Measurements from ENCODE around the gene CNTNAP5. TPM values are rescaled to one million over a fixed set of nuclear protein-coding genes. Genes with fewer than 3 reads are reported as not detected.

Gene CNTNAP5
- total and polyA plus RNA-seq, 4 donors = not detected

DNA sequence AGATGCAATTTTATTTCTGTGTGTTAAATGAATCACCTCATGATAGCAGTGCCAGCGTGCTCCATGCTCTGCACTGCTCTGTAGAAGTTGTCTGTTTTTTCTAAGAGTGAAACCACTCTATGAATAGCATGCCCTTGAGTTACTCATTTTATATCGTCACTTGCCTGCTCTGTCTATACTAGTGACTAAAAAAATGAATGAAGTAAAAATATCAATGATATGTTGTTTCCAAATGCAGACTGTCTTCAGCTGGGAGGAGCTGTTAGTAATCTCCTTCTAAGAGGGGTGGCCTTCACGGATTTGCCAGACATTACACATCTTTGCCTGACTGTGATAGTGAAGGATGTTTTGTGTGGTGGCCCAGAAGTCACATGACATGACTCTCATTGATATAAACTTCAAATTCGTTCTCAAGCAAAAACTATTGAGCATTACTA lies 852.1 kb downstream of the CNTNAP5 start (continued):
- TF ChIP-seq HNF4A (conservative IDR thresholded peaks at IDR 0.05) = no peak

DNA sequence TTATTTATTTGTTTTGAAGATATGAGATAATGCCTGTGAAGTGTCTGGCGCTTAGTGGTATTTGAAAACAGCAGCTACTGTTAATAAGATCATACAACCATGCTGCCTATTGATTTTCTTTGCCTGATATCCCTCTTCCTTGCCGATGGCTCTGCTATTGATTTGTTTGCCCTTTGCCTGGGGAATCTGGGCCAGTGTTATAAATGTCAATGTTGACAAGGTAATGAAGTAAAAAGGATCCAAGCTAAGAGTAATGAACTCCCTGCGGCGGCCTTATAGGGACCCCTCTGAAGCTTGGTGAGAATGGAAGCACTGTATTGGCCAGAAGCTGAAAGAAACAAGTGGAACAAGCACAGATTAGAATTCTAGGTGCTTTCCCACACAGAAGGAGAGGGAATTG lies 854.6 kb downstream of the CNTNAP5 start:
- WGBS = 37% methylated on average over 4 of the region's 4 CpGs
- no peak overlapping the region for H3K9ac ChIP-seq (ENCODE audit: low read depth in 1 of 2, low read length in 2 of 2)

DNA sequence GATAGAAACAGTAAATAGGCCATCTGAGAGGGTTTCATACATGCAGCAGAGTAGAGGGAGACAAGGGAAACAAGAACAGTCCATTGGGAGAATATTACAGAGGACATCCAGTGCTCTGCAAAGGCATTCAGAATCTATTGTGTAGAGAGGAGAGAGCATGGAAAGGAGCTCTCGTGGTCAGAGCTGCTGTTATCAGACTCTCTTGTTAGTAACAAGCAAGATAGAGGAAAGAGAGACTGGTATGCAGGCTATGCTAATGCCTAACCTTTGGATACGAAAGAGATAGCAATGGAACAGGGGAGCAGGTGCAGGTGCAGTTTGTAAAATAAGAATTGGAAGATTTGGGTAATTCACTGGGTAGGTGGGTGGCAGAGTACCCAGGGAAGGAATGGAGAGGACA lies 855.9 kb downstream of the CNTNAP5 start:
- Histone ChIP-seq H3K27me3 (ENCODE audit: control insufficient read depth in 4 of 4, insufficient read depth in 4 of 4, low read length in 3 of 4) (no peaks in the 10 kb centered on the region), H3K27ac (ENCODE audit: low read depth in 1 of 2, low read length in 2 of 2) (no peak overlapping the region), H3K9ac (ENCODE audit: low read depth in 1 of 2, low read length in 2 of 2) (no peak overlapping the region), H3K9me3 (ENCODE audit: control insufficient read depth in 4 of 4, low read length in 3 of 4) (no peaks in the 10 kb centered on the region), H3K4me1 (ENCODE audit: control insufficient read depth in 4 of 4, insufficient read depth in 4 of 4, low read length in 3 of 4) (peaks cover 0 to 4% (median 1%) of the 10 kb centered on the region in 4 donors), H3K4me3 (ENCODE audit: low read depth in 1 of 3, low read length in 3 of 3) (no peak overlapping the region), H3K36me3 (ENCODE audit: control insufficient read depth in 4 of 4, insufficient read depth in 3 of 4, low read depth in 1 of 4, low read length in 3 of 4) (no peaks in the 10 kb centered on the region)
- TF ChIP-seq, protein P1, sequence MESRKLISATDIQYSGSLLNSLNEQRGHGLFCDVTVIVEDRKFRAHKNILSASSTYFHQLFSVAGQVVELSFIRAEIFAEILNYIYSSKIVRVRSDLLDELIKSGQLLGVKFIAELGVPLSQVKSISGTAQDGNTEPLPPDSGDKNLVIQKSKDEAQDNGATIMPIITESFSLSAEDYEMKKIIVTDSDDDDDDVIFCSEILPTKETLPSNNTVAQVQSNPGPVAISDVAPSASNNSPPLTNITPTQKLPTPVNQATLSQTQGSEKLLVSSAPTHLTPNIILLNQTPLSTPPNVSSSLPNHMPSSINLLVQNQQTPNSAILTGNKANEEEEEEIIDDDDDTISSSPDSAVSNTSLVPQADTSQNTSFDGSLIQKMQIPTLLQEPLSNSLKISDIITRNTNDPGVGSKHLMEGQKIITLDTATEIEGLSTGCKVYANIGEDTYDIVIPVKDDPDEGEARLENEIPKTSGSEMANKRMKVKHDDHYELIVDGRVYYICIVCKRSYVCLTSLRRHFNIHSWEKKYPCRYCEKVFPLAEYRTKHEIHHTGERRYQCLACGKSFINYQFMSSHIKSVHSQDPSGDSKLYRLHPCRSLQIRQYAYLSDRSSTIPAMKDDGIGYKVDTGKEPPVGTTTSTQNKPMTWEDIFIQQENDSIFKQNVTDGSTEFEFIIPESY (IDR thresholded peaks at IDR 0.05) = no peak
- no peak for TF ChIP-seq TAF1 (conservative IDR thresholded peaks at IDR 0.05)
- DNase-seq (ENCODE audit: low spot score) = no peak
- 77% methylated on average over 2 of the region's 2 CpGs for WGBS

More for the DNA sequence above, 854.6 kb downstream of the CNTNAP5 start:
- no peak for DNase-seq (ENCODE audit: low spot score)
- Histone ChIP-seq H3K36me3 (ENCODE audit: control insufficient read depth in 4 of 4, insufficient read depth in 3 of 4, low read depth in 1 of 4, low read length in 3 of 4) (no peaks in the 10 kb centered on the region), H3K27ac (ENCODE audit: low read depth in 1 of 2, low read length in 2 of 2) (no peak overlapping the region), H3K9me3 (ENCODE audit: control insufficient read depth in 4 of 4, low read length in 3 of 4) (no peaks in the 10 kb centered on the region), H3K4me1 (ENCODE audit: control insufficient read depth in 4 of 4, insufficient read depth in 4 of 4, low read length in 3 of 4) (peaks cover 0 to 4% (median 1%) of the 10 kb centered on the region in 4 donors), H3K4me3 (ENCODE audit: low read depth in 1 of 3, low read length in 3 of 3) (no peak overlapping the region), H3K27me3 (ENCODE audit: control insufficient read depth in 4 of 4, insufficient read depth in 4 of 4, low read length in 3 of 4) (no peaks in the 10 kb centered on the region)
- TF ChIP-seq FOXA2 (IDR thresholded peaks at IDR 0.05) (no peak), JUND (IDR thresholded peaks at IDR 0.05) (no peak), FOXA1 (IDR thresholded peaks at IDR 0.05) (no peak)

DNA sequence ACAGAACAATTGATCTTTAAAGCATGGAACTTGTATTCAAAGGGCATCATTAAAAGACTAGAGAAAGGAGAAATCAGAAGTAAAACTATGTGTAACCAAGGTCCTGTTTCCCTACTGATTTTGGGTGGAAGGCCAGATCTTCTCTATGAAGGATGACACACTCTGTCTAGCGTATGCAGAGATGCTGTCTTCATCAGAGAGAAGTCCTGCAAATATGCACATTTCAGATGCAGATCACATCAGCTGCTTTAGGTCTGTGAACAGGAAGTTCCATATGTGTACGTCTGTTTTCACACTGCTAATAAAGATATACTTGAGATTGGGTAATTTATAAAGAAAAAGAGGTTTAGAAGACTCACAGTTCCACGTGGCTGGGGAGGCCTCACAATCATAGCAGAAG lies 857.3 kb downstream of the CNTNAP5 start:
- 73% methylated on average over 3 of the region's 3 CpGs for WGBS
- no peaks in the 10 kb centered on the region for H3K27me3 ChIP-seq (ENCODE audit: control insufficient read depth in 4 of 4, insufficient read depth in 4 of 4, low read length in 3 of 4)
- no peaks in the 10 kb centered on the region for H3K9me3 ChIP-seq (ENCODE audit: control insufficient read depth in 4 of 4, low read length in 3 of 4)
- no peaks in the 10 kb centered on the region for H3K36me3 ChIP-seq (ENCODE audit: control insufficient read depth in 4 of 4, insufficient read depth in 3 of 4, low read depth in 1 of 4, low read length in 3 of 4)
- no peak overlapping the region for H3K4me3 ChIP-seq (ENCODE audit: low read depth in 1 of 3, low read length in 3 of 3)
- H3K9ac ChIP-seq (ENCODE audit: low read depth in 1 of 2, low read length in 2 of 2) = no peak overlapping the region
- DNase-seq (ENCODE audit: low spot score) = no peak
- no peak for TF ChIP-seq JUND (IDR thresholded peaks at IDR 0.05)
- TF ChIP-seq, protein P2, sequence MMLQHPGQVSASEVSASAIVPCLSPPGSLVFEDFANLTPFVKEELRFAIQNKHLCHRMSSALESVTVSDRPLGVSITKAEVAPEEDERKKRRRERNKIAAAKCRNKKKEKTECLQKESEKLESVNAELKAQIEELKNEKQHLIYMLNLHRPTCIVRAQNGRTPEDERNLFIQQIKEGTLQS (IDR thresholded peaks at IDR 0.05) = no peak
- TF ChIP-seq EGR1 (IDR thresholded peaks at IDR 0.05; ENCODE audit: low read depth in 2 of 2) = no peak
- no peak for TF ChIP-seq SP1 (IDR thresholded peaks at IDR 0.05)
- no peak for TF ChIP-seq RXRA (IDR thresholded peaks at IDR 0.05)
- TF ChIP-seq, protein P3, sequence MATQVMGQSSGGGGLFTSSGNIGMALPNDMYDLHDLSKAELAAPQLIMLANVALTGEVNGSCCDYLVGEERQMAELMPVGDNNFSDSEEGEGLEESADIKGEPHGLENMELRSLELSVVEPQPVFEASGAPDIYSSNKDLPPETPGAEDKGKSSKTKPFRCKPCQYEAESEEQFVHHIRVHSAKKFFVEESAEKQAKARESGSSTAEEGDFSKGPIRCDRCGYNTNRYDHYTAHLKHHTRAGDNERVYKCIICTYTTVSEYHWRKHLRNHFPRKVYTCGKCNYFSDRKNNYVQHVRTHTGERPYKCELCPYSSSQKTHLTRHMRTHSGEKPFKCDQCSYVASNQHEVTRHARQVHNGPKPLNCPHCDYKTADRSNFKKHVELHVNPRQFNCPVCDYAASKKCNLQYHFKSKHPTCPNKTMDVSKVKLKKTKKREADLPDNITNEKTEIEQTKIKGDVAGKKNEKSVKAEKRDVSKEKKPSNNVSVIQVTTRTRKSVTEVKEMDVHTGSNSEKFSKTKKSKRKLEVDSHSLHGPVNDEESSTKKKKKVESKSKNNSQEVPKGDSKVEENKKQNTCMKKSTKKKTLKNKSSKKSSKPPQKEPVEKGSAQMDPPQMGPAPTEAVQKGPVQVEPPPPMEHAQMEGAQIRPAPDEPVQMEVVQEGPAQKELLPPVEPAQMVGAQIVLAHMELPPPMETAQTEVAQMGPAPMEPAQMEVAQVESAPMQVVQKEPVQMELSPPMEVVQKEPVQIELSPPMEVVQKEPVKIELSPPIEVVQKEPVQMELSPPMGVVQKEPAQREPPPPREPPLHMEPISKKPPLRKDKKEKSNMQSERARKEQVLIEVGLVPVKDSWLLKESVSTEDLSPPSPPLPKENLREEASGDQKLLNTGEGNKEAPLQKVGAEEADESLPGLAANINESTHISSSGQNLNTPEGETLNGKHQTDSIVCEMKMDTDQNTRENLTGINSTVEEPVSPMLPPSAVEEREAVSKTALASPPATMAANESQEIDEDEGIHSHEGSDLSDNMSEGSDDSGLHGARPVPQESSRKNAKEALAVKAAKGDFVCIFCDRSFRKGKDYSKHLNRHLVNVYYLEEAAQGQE (IDR thresholded peaks at IDR 0.05) = no peak
- TF ChIP-seq HNF4A (conservative IDR thresholded peaks at IDR 0.05) = no peak
- TF ChIP-seq, protein P4, sequence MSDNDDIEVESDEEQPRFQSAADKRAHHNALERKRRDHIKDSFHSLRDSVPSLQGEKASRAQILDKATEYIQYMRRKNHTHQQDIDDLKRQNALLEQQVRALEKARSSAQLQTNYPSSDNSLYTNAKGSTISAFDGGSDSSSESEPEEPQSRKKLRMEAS (IDR thresholded peaks at IDR 0.05) = no peak
- no peak for TF ChIP-seq GABPA (IDR thresholded peaks at IDR 0.05 in 1 of 2, conservative IDR thresholded peaks at IDR 0.05 in 1 of 2)
- TF ChIP-seq YY1 (IDR thresholded peaks at IDR 0.05) = no peak
- TF ChIP-seq TAF1 (conservative IDR thresholded peaks at IDR 0.05) = no peak
- TF ChIP-seq HNF4G (IDR thresholded peaks at IDR 0.05) = no peak
- no peak for TF ChIP-seq FOXA1 (IDR thresholded peaks at IDR 0.05)
- no peak for TF ChIP-seq RAD21 (IDR thresholded peaks at IDR 0.05)
- TF ChIP-seq, protein P5, sequence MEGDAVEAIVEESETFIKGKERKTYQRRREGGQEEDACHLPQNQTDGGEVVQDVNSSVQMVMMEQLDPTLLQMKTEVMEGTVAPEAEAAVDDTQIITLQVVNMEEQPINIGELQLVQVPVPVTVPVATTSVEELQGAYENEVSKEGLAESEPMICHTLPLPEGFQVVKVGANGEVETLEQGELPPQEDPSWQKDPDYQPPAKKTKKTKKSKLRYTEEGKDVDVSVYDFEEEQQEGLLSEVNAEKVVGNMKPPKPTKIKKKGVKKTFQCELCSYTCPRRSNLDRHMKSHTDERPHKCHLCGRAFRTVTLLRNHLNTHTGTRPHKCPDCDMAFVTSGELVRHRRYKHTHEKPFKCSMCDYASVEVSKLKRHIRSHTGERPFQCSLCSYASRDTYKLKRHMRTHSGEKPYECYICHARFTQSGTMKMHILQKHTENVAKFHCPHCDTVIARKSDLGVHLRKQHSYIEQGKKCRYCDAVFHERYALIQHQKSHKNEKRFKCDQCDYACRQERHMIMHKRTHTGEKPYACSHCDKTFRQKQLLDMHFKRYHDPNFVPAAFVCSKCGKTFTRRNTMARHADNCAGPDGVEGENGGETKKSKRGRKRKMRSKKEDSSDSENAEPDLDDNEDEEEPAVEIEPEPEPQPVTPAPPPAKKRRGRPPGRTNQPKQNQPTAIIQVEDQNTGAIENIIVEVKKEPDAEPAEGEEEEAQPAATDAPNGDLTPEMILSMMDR (IDR thresholded peaks at IDR 0.05; ENCODE audit: low read depth, low read length, missing input control) = no peak
- H3K4me1 ChIP-seq (ENCODE audit: control insufficient read depth in 4 of 4, insufficient read depth in 4 of 4, low read length in 3 of 4) = peaks cover 0 to 4% (median 1%) of the 10 kb centered on the region in 4 donors
- no peak overlapping the region for H3K27ac ChIP-seq (ENCODE audit: low read depth in 1 of 2, low read length in 2 of 2)
